HEK293 (cell line): ENCODE results near the gene PRRT3.
"Not testable (repeated sequence)": the region's sequence is repeated elsewhere in the genome, so short reads cannot be mapped to it uniquely, and the experiment has no call there.

Source experiments
- CTCF ChIA-PET: fragments of 350-600 bp; formaldehyde crosslinking; extraction: SDS; loops from one replicate; lab custom pipeline; 2021; ENCODE audit warnings: antibody characterized with exemption; lab: Yijun Ruan, JAX
- POLR2A ChIA-PET: fragments of 300-600 bp; formaldehyde crosslinking; extraction: SDS; loops from one replicate; lab custom pipeline; 2020; ENCODE audit warnings: antibody characterized with exemption, inconsistent platforms; lab: Yijun Ruan, JAX
- H3K27ac ChIP-seq: fragments of 200-500 bp; sonication (Bioruptor generic); 2 replicates; pipeline ENCODE4 v1.5.1; 2014; ENCODE audit warnings: low read depth, low read length, control low read depth, inconsistent platforms; ENCODE audit errors: extremely low read depth
- H3K36me3 ChIP-seq, 2 experiments: fragments of 200-500 bp in 1 of 2; sonication (Bioruptor generic) in 1 of 2; 1 replicate in 1 of 2; 2 replicates in 1 of 2; pipeline ENCODE4 v1.5.1; 2014 to 2017; ENCODE audit warnings: inconsistent platforms in 2 of 2, low read length in 2 of 2; ENCODE audit not compliant: control insufficient read depth in 2 of 2, insufficient read depth in 1 of 2
- H3K4me1 ChIP-seq: fragments of 200-500 bp; sonication (Bioruptor generic); 2 replicates; pipeline ENCODE4 v1.5.1; 2014; ENCODE audit warnings: mild to moderate bottlenecking, low read length, inconsistent platforms; ENCODE audit not compliant: control insufficient read depth, insufficient read depth
- H3K4me3 ChIP-seq: 2 replicates; pipeline ENCODE4 v1.5.1; 2011; ENCODE audit warnings: low read depth, mild to moderate bottlenecking, control low read depth, low read length, moderate library complexity
- H3K9me3 ChIP-seq: fragments of 200-500 bp; sonication (Bioruptor generic); 2 replicates; pipeline ENCODE4 v1.5.1; 2014; ENCODE audit warnings: low read depth, low read length, inconsistent platforms; ENCODE audit not compliant: control insufficient read depth, insufficient read depth
- ZNF121 ChIP-seq: fragments of 450-650 bp; formaldehyde crosslinking; IDR thresholded peaks from 2 replicates; pipeline ENCODE4 v1.5.1; 2016; ENCODE audit warnings: missing biosample characterization, missing genetic modification characterization

The PRRT3 gene

DNA sequence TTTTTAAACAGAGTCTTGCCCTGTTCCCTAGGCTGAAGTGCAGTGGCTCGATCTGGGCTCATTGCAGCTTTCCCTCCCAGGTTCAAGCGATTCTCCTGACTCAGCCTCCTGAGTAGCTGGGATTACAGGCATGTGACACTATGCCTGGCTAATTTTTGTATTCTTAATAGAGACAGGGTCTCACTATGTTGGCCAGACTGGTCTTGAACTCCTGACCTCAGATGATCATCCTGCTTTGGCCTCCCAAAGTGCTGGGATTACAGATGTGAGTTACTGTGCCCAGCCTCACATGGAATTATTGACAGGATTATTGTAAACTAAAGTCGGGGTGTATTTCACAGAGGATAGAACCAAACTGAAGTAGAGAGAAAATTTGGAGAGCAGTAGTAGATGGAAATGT, 56.5 kb downstream of the PRRT3 start:
- not testable (repeated sequence) for H3K4me3 ChIP-seq, H3K9me3 ChIP-seq, H3K4me1 ChIP-seq, H3K27ac ChIP-seq
- peak; percentile 77 for TF ChIP-seq ZNF121
- ChIA-PET POLR2A (interaction anchor here (0.8 kb wide), 1 partner anchor 38 kb away, joined by 3 read pairs; the partner anchor contains the start of gene CRELD1), CTCF (interaction anchor here (0.9 kb wide), 1 partner anchor 36 kb away, joined by 3 read pairs; no protein-coding TSS in a partner anchor)
- peaks cover 5 to 21% of the 10 kb centered on the region in 2 experiments for H3K36me3 ChIP-seq
